SK-N-SH (cell line): ENCODE data around the gene MAPT. TPM values are rescaled to one million over a fixed set of nuclear protein-coding genes. Genes with fewer than 3 reads are reported as not detected.

ENCODE experiments used
- CTCF ChIA-PET: fragments of 300-600, 350-600 bp; formaldehyde crosslinking; extraction: SDS; loops from one replicate; lab custom pipeline; 2021; lab: Yijun Ruan, JAX
- POLR2A ChIA-PET: fragments of 350-600 bp; sonication (Branson Sonifier 250); formaldehyde crosslinking; extraction: SDS; loops from one replicate; lab custom pipeline; 2020; ENCODE audit warnings: antibody characterized with exemption, inconsistent platforms; lab: Yijun Ruan, JAX
- DNase-seq: peaks from one replicate; pipeline ENCODE4 v3.0.0; 2012
- H2AFZ ChIP-seq: fragments of 200-600 bp; sonication (generic); 2 replicates; pipeline ENCODE4 v1.8.1; 2016; ENCODE audit warnings: antibody characterized with exemption, mild to moderate bottlenecking, low read depth
- H3F3A ChIP-seq: fragments of 200-600 bp; sonication (generic); replicated peaks from 2 replicates; pipeline ENCODE3; 2016; ENCODE audit warnings: antibody characterized with exemption, mild to moderate bottlenecking; ENCODE audit not compliant: insufficient read depth
- H3K27ac ChIP-seq, 2 experiments: fragments of 200-500 bp in 1 of 2; fragments of 200-600 bp in 1 of 2; sonication (Bioruptor generic) in 1 of 2; sonication (generic), shearing (Covaris generic) in 1 of 2; 2 replicates each; pipeline versions ENCODE4 v1.5.1 to v1.6.1; 2014 to 2016; ENCODE audit warnings: low read depth in 2 of 2, inconsistent platforms in 1 of 2, low read length in 1 of 2, mild to moderate bottlenecking in 1 of 2, mixed read lengths in 1 of 2
- H3K27me3 ChIP-seq: fragments of 200-600 bp; sonication (generic), shearing (Covaris generic); 2 replicates; pipeline ENCODE4 v1.6.1; 2016; ENCODE audit warnings: mixed run types; ENCODE audit not compliant: insufficient read depth
- H3K36me3 ChIP-seq, 2 experiments: fragments of 200-500 bp in 1 of 2; fragments of 200-600 bp in 1 of 2; sonication (Bioruptor generic) in 1 of 2; sonication (generic) in 1 of 2; replicated peaks in 1 of 2; 2 replicates each; pipeline versions ENCODE3 to v1.5.1; 2014 to 2016; ENCODE audit warnings: low read length in 1 of 2, mild to moderate bottlenecking in 1 of 2; ENCODE audit not compliant: insufficient read depth in 2 of 2, control insufficient read depth in 1 of 2
- H3K4me1 ChIP-seq, 2 experiments: fragments of 200-500 bp in 1 of 2; fragments of 200-600 bp in 1 of 2; sonication (Bioruptor generic) in 1 of 2; sonication (generic), shearing (Covaris generic) in 1 of 2; 2 replicates each; pipeline versions ENCODE4 v1.5.1 to v1.6.1; 2014 to 2016; ENCODE audit warnings: low read depth in 1 of 2, low read length in 1 of 2, mixed run types in 1 of 2; ENCODE audit not compliant: insufficient read depth in 2 of 2, control insufficient read depth in 1 of 2
- H3K4me2 ChIP-seq: fragments of 200-600 bp; sonication (generic), shearing (Covaris generic); 2 replicates; pipeline ENCODE4 v1.6.1; 2017; ENCODE audit warnings: mixed run types
- H3K4me3 ChIP-seq, 2 experiments: fragments of 200-500 bp in 1 of 2; fragments of 200-600 bp in 1 of 2; sonication (Bioruptor generic) in 1 of 2; sonication (generic), shearing (Covaris generic) in 1 of 2; 2 replicates each; pipeline versions ENCODE4 v1.5.1 to v1.8.1; 2014 to 2016; ENCODE audit warnings: low read depth in 2 of 2, inconsistent platforms in 1 of 2, low read length in 1 of 2, mild to moderate bottlenecking in 1 of 2, mixed read lengths in 1 of 2, moderate library complexity in 1 of 2
- H3K79me2 ChIP-seq: fragments of 200-600 bp; sonication (generic); 2 replicates; pipeline ENCODE4 v1.8.1; 2017; ENCODE audit warnings: mild to moderate bottlenecking; ENCODE audit not compliant: insufficient read depth
- H3K9ac ChIP-seq: fragments of 200-600 bp; sonication (generic); 2 replicates; pipeline ENCODE4 v1.6.1; 2017; ENCODE audit warnings: mixed run types
- H3K9me2 ChIP-seq: fragments of 200-600 bp; sonication (generic); 2 replicates; pipeline ENCODE4 v1.6.1; 2017; ENCODE audit warnings: mixed run types
- H3K9me3 ChIP-seq: fragments of 200-600 bp; sonication (generic); 2 replicates; pipeline ENCODE4 v1.6.1; 2017; ENCODE audit warnings: mixed run types, mild to moderate bottlenecking, moderate library complexity
- H4K20me1 ChIP-seq: fragments of 200-600 bp; sonication (generic); 2 replicates; pipeline ENCODE4 v1.6.1; 2017; ENCODE audit warnings: mild to moderate bottlenecking, mixed run types; ENCODE audit not compliant: insufficient read depth
- CHD2 ChIP-seq: fragments of 150-350 bp; IDR thresholded peaks from 2 replicates; pipeline ENCODE4 v1.6.1; 2018; ENCODE audit warnings: low read length; ENCODE audit not compliant: partially characterized antibody
- ELF1 ChIP-seq: IDR thresholded peaks from 2 replicates; pipeline ENCODE4 v1.4.0; 2012
- EP300 ChIP-seq, 2 experiments: IDR thresholded peaks; 2 replicates each; pipeline versions ENCODE4 v1.4.0 to v1.6.1; 2012; ENCODE audit warnings: borderline replicate concordance in 1 of 2, low read depth in 1 of 2, low read length in 1 of 2
- EZH2phosphoT487 ChIP-seq: fragments of 200-600 bp; sonication (generic); IDR thresholded peaks from 2 replicates; pipeline ENCODE4 v1.6.1; 2017; ENCODE audit warnings: low read depth, mixed run types, mild to moderate bottlenecking, antibody characterized with exemption, moderate library complexity, borderline replicate concordance
- FOSL2 ChIP-seq: IDR thresholded peaks from 2 replicates; pipeline ENCODE4 v1.4.0; 2012; ENCODE audit warnings: low read depth, mild to moderate bottlenecking, moderate library complexity, borderline replicate concordance
- FOXJ3 ChIP-seq: sonication (generic); formaldehyde crosslinking; IDR thresholded peaks from 2 replicates; pipeline ENCODE4 v1.5.1; 2020; ENCODE audit warnings: mild to moderate bottlenecking, missing genetic modification reagents
- FOXM1 ChIP-seq: IDR thresholded peaks from 2 replicates; pipeline ENCODE4 v1.4.0; 2012; ENCODE audit warnings: low read depth, mild to moderate bottlenecking
- GABPA ChIP-seq: IDR thresholded peaks from 2 replicates; pipeline ENCODE4 v1.4.0; 2012; ENCODE audit warnings: low read depth, mild to moderate bottlenecking
- GATA2 ChIP-seq: sonication (generic); formaldehyde crosslinking; IDR thresholded peaks from 2 replicates; pipeline ENCODE4 v1.5.0; 2020; ENCODE audit warnings: mild to moderate bottlenecking, missing genetic modification reagents
- JUND ChIP-seq: IDR thresholded peaks from 2 replicates; pipeline ENCODE4 v1.4.0; 2012
- MEF2A ChIP-seq: IDR thresholded peaks from 2 replicates; pipeline ENCODE4 v1.4.0; 2012; ENCODE audit warnings: low read depth, borderline replicate concordance
- MXI1 ChIP-seq: IDR thresholded peaks from 2 replicates; pipeline ENCODE4 v1.6.1; 2012; ENCODE audit warnings: mild to moderate bottlenecking, low read depth, low read length, improper control_type of control experiment
- NFIC ChIP-seq: IDR thresholded peaks from 2 replicates; pipeline ENCODE4 v1.4.0; 2012; ENCODE audit warnings: borderline replicate concordance
- NRF1 ChIP-seq: IDR thresholded peaks from 2 replicates; pipeline ENCODE4 v1.6.1; 2012; ENCODE audit warnings: low read depth, mild to moderate bottlenecking, low read length
- PBX3 ChIP-seq: IDR thresholded peaks from 2 replicates; pipeline ENCODE4; 2012
- RAD21 ChIP-seq: IDR thresholded peaks from 2 replicates; pipeline ENCODE4 v1.6.1; 2012; ENCODE audit warnings: mild to moderate bottlenecking, low read length
- RCOR1 ChIP-seq: fragments of 150-350 bp; IDR thresholded peaks from 2 replicates; pipeline ENCODE4 v1.6.1; 2017; ENCODE audit warnings: antibody characterized with exemption, low read length
- RFX5 ChIP-seq: IDR thresholded peaks from 2 replicates; pipeline ENCODE4 v1.6.1; 2012; ENCODE audit warnings: mild to moderate bottlenecking, improper control_type of control experiment, low read length
- RXRA ChIP-seq: IDR thresholded peaks from 2 replicates; pipeline ENCODE4 v1.4.0; 2012; ENCODE audit warnings: low read depth, mild to moderate bottlenecking, borderline replicate concordance
- SIN3A ChIP-seq: IDR thresholded peaks from 2 replicates; pipeline ENCODE4 v1.6.1; 2012; ENCODE audit warnings: low read depth, mild to moderate bottlenecking, low read length, moderate library complexity, borderline replicate concordance
- SMC3 ChIP-seq: IDR thresholded peaks from 2 replicates; pipeline ENCODE4 v1.6.1; 2012; ENCODE audit warnings: low read depth, low read length, improper control_type of control experiment
- TAF1 ChIP-seq: IDR thresholded peaks from 2 replicates; pipeline ENCODE4 v1.6.1; 2012; ENCODE audit warnings: low read depth, mild to moderate bottlenecking, low read length, moderate library complexity, borderline replicate concordance
- TCF12 ChIP-seq: IDR thresholded peaks from 2 replicates; pipeline ENCODE4 v1.4.0; 2012
- TEAD4 ChIP-seq: IDR thresholded peaks from 2 replicates; pipeline ENCODE4 v1.4.0; 2012; ENCODE audit warnings: mild to moderate bottlenecking, borderline replicate concordance; ENCODE audit not compliant: insufficient read depth
- USF2 ChIP-seq: fragments of 150-350 bp; IDR thresholded peaks from 2 replicates; pipeline ENCODE4 v1.6.1; 2017; ENCODE audit warnings: antibody characterized with exemption, low read length, low read depth, borderline replicate concordance
- YY1 ChIP-seq: IDR thresholded peaks from 2 replicates; pipeline ENCODE4 v1.4.0; 2012; ENCODE audit warnings: low read depth, mild to moderate bottlenecking
- WGBS: methylation state at CpG from one replicate; pipeline ENCODE4 v1.1.6; 2017; ENCODE audit warnings: low lambda C conversion rate; 5-methylcytosine and 5-hydroxymethylcytosine counted together
- polyA plus RNA-seq, 3 experiments: library from polyadenylated mRNA; depleted of rRNA; stranded (reverse); fragments of >200 nt; gene quantifications; 2 replicates each; pipeline ENCODE4 v1.2.3, GENCODE V29; 2012
- TF ChIP-seq, protein P1 (sequence below): IDR thresholded peaks from 2 replicates; pipeline ENCODE4 v1.4.0; 2012; ENCODE audit warnings: low read depth, borderline replicate concordance
- TF ChIP-seq, protein P2 (sequence below): fragments of 150-350 bp; IDR thresholded peaks from 2 replicates; pipeline ENCODE4 v1.6.1; 2016; ENCODE audit warnings: mild to moderate bottlenecking, low read depth, low read length
- TF ChIP-seq, protein P3 (sequence below): IDR thresholded peaks from 2 replicates; pipeline ENCODE4 v1.6.1; 2012; ENCODE audit warnings: mild to moderate bottlenecking, low read depth, low read length, moderate library complexity

MAPT gene
- polyA plus RNA-seq, 1 of the 3 experiments (the other 2 are of a cell fraction): 0.74 TPM

GRCh38 chr17:46063241-46063640, 168.9 kb downstream of the MAPT start:
- ChIA-PET POLR2A (no interaction called here), CTCF (interaction anchor here (0.5 to 2.6 kb wide), 8 partner anchors 8 to 124 kb away, joined by 3 to 12 read pairs (median 4); no protein-coding TSS in a partner anchor)
- DNase-seq: no peak
- no peaks in the 10 kb centered on the region for H3K9me3 ChIP-seq
- peaks cover 60% of the 10 kb centered on the region for H4K20me1 ChIP-seq
- H3K4me3 ChIP-seq: no peak overlapping the region
- H3K79me2 ChIP-seq: peaks cover 81% of the 10 kb centered on the region
- 29% methylated on average over 2 of the region's 2 CpGs for WGBS
- peaks cover 37 to 59% of the 10 kb centered on the region in 2 experiments for H3K36me3 ChIP-seq
- H3K9ac ChIP-seq: no peak overlapping the region
- H2AFZ ChIP-seq: no peak overlapping the region
- H3K4me1 ChIP-seq: peaks cover 0 to 10% of the 10 kb centered on the region in 2 experiments; a peak in 2 of 4 replicates
- no peaks in the 10 kb centered on the region for H3K27me3 ChIP-seq
- peaks cover 43% of the 10 kb centered on the region for H3F3A ChIP-seq
- 0 out of 2 replicates have a peak overlapping the region, but pooled peaks have one; percentile 7 for H3K4me2 ChIP-seq
- H3K9me2 ChIP-seq: no peaks in the 10 kb centered on the region
- peak overlapping the region; percentile 35 to 66; a peak in 3 of 4 replicates for H3K27ac ChIP-seq
- TF ChIP-seq MEF2A: no peak
- TF ChIP-seq TCF12: peak; percentile 81
- no peak for TF ChIP-seq GATA2 (CRISPR knock-in tag)
- peak; percentile 44; the same call in 1 of the 2 replicates for TF ChIP-seq TEAD4
- no peak for TF ChIP-seq YY1
- TF ChIP-seq RCOR1: no peak
- no peak for TF ChIP-seq CHD2
- TF ChIP-seq RXRA: peak; percentile 30; the same call in 1 of the 2 replicates
- no peak for TF ChIP-seq SMC3
- TF ChIP-seq NRF1: no peak
- TF ChIP-seq JUND: peak; percentile 70
- TF ChIP-seq USF2: no peak
- no peak for TF ChIP-seq RFX5
- no peak for TF ChIP-seq RAD21
- no peak for TF ChIP-seq ELF1
- TF ChIP-seq SIN3A: peak; percentile 76; the same call in 1 of the 2 replicates
- TF ChIP-seq, protein P1, sequence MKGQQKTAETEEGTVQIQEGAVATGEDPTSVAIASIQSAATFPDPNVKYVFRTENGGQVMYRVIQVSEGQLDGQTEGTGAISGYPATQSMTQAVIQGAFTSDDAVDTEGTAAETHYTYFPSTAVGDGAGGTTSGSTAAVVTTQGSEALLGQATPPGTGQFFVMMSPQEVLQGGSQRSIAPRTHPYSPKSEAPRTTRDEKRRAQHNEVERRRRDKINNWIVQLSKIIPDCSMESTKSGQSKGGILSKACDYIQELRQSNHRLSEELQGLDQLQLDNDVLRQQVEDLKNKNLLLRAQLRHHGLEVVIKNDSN: no peak
- TF ChIP-seq EZH2phosphoT487: no peak
- no peak for TF ChIP-seq GABPA
- TF ChIP-seq MXI1: no peak
- TF ChIP-seq PBX3: peak; percentile 93
- no peak for TF ChIP-seq FOXM1
- peak; percentile 82; the same call in 1 of the 2 replicates for TF ChIP-seq FOSL2
- TF ChIP-seq, protein P2, sequence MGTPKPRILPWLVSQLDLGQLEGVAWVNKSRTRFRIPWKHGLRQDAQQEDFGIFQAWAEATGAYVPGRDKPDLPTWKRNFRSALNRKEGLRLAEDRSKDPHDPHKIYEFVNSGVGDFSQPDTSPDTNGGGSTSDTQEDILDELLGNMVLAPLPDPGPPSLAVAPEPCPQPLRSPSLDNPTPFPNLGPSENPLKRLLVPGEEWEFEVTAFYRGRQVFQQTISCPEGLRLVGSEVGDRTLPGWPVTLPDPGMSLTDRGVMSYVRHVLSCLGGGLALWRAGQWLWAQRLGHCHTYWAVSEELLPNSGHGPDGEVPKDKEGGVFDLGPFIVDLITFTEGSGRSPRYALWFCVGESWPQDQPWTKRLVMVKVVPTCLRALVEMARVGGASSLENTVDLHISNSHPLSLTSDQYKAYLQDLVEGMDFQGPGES: no peak
- no peak for TF ChIP-seq FOXJ3 (CRISPR knock-in tag)
- TF ChIP-seq TAF1: no peak
- peak in 1 of 2 experiments; percentile 55; a peak in 1 of 4 replicates for TF ChIP-seq EP300 (IDR thresholded peaks at IDR 0.05; ENCODE audit: borderline replicate concordance in 1 of 2, low read depth in 1 of 2, low read length in 1 of 2)
- TF ChIP-seq NFIC: no peak; the same call in 1 of the 2 replicates
- TF ChIP-seq, protein P3, sequence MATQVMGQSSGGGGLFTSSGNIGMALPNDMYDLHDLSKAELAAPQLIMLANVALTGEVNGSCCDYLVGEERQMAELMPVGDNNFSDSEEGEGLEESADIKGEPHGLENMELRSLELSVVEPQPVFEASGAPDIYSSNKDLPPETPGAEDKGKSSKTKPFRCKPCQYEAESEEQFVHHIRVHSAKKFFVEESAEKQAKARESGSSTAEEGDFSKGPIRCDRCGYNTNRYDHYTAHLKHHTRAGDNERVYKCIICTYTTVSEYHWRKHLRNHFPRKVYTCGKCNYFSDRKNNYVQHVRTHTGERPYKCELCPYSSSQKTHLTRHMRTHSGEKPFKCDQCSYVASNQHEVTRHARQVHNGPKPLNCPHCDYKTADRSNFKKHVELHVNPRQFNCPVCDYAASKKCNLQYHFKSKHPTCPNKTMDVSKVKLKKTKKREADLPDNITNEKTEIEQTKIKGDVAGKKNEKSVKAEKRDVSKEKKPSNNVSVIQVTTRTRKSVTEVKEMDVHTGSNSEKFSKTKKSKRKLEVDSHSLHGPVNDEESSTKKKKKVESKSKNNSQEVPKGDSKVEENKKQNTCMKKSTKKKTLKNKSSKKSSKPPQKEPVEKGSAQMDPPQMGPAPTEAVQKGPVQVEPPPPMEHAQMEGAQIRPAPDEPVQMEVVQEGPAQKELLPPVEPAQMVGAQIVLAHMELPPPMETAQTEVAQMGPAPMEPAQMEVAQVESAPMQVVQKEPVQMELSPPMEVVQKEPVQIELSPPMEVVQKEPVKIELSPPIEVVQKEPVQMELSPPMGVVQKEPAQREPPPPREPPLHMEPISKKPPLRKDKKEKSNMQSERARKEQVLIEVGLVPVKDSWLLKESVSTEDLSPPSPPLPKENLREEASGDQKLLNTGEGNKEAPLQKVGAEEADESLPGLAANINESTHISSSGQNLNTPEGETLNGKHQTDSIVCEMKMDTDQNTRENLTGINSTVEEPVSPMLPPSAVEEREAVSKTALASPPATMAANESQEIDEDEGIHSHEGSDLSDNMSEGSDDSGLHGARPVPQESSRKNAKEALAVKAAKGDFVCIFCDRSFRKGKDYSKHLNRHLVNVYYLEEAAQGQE: peak; percentile 42; the same call in 1 of the 2 replicates
